ENCODE results near the gene MAGEB3. TPM values are rescaled to one million over a fixed set of nuclear protein-coding genes. Genes with fewer than 3 reads are reported as not detected.
"Not testable (repeated sequence)": the region's sequence is repeated elsewhere in the genome, so short reads cannot be mapped to it uniquely, and the experiment has no call there.

The MAGEB3 gene
- polyA plus RNA-seq (2013, experiment 1 of 2): 2.1 TPM
- 1.9 TPM for polyA plus RNA-seq (2013, experiment 2 of 2)

- Histone ChIP-seq H3K23ac (ENCODE audit: low read length) (no peak within 1 kb of the TSS), H2BK5ac (ENCODE audit: low read length) (no peak within 1 kb of the TSS), H3K9ac (ENCODE audit: low read length) (no peak within 1 kb of the TSS), H3K4ac (ENCODE audit: low read depth, low read length) (peak within 1 kb of the TSS; percentile 52), H3K56ac (ENCODE audit: low read length) (peak within 1 kb of the TSS; percentile 34), H2BK120ac (ENCODE audit: low read depth, low read length) (no peak within 1 kb of the TSS), H3K4me1 (ENCODE audit: control insufficient read depth, low read depth, low read length) (peaks cover 3% of the 10 kb centered on the region), H3K36me3 (ENCODE audit: control insufficient read depth, insufficient read depth, low read length) (no peaks in the 10 kb centered on the region), H2BK15ac (replicated peaks; ENCODE audit: low read depth) (no peak within 1 kb of the TSS), H3K79me1 (ENCODE audit: low read length) (no peaks in the 10 kb centered on the region), H3K27me3 (ENCODE audit: insufficient read depth, low read length, poor library complexity) (no peaks in the 10 kb centered on the region), H3K27ac (ENCODE audit: low read depth, low read length) (no peak within 1 kb of the TSS), H3K18ac (ENCODE audit: low read length) (peak within 1 kb of the TSS; percentile 51), H2AK5ac (ENCODE audit: low read length) (no peak within 1 kb of the TSS), H4K8ac (ENCODE audit: low read depth, low read length) (peak within 1 kb of the TSS; percentile 39), H3K4me3 (ENCODE audit: low read length) (no peak within 1 kb of the TSS), H4K5ac (ENCODE audit: low read length) (no peak within 1 kb of the TSS), H3K4me2 (ENCODE audit: low read length) (no peak within 1 kb of the TSS), H3K79me2 (ENCODE audit: control insufficient read depth, insufficient read depth, low read length) (no peaks in the 10 kb centered on the region)
- no CpG with 5 or more reads among the region's 4 CpGs for WGBS (ENCODE audit: extremely low coverage, insufficient coverage, low lambda C conversion rate)
- peak; percentile 77 for DNase-seq
Measured at GRCh38 chrX:30230395-30230794, at the start of gene MAGEB3. MAGEB3 (plus strand) TSS chrX:30230657; CDS start chrX:30235925, 5,268 bp downstream.

GRCh38 chrX:30181353-30181752 is 49.1 kb upstream of the MAGEB3 start:
- DNase-seq: no peak
- no peak overlapping the region for H3K4me2 ChIP-seq (ENCODE audit: low read length)
- no CpG with 5 or more reads among the region's 1 CpG for WGBS (ENCODE audit: extremely low coverage, insufficient coverage, low lambda C conversion rate)
- H3K27me3 ChIP-seq (ENCODE audit: insufficient read depth, low read length, poor library complexity): no peaks in the 10 kb centered on the region
- H2BK120ac ChIP-seq (ENCODE audit: low read depth, low read length): no peak overlapping the region
- no peak overlapping the region for H2BK15ac ChIP-seq (replicated peaks; ENCODE audit: low read depth)
- H3K4ac ChIP-seq (ENCODE audit: low read depth, low read length): no peak overlapping the region
- no peaks in the 10 kb centered on the region for H3K4me1 ChIP-seq (ENCODE audit: control insufficient read depth, low read depth, low read length)
- no peak overlapping the region for H3K56ac ChIP-seq (ENCODE audit: low read length)
- no peak overlapping the region for H2AK5ac ChIP-seq (ENCODE audit: low read length)
- no peak overlapping the region for H3K27ac ChIP-seq (ENCODE audit: low read depth, low read length)
- H3K23ac ChIP-seq (ENCODE audit: low read length): no peak overlapping the region
- no peaks in the 10 kb centered on the region for H3K79me2 ChIP-seq (ENCODE audit: control insufficient read depth, insufficient read depth, low read length)
- H3K36me3 ChIP-seq (ENCODE audit: control insufficient read depth, insufficient read depth, low read length): no peaks in the 10 kb centered on the region
- H3K18ac ChIP-seq (ENCODE audit: low read length): no peak overlapping the region
- H3K9ac ChIP-seq (ENCODE audit: low read length): no peak overlapping the region
- no peak overlapping the region for H4K5ac ChIP-seq (ENCODE audit: low read length)
- no peak overlapping the region for H2BK5ac ChIP-seq (ENCODE audit: low read length)
- H3K4me3 ChIP-seq (ENCODE audit: low read length): no peak overlapping the region
- H3K79me1 ChIP-seq (ENCODE audit: low read length): no peaks in the 10 kb centered on the region
- no peak overlapping the region for H4K8ac ChIP-seq (ENCODE audit: low read depth, low read length)

- Histone ChIP-seq H2AK5ac (ENCODE audit: low read length) (no peak overlapping the region), H2BK120ac (ENCODE audit: low read depth, low read length) (no peak overlapping the region), H3K27me3 (ENCODE audit: insufficient read depth, low read length, poor library complexity) (no peaks in the 10 kb centered on the region), H3K4me3 (ENCODE audit: low read length) (no peak overlapping the region), H3K36me3 (ENCODE audit: control insufficient read depth, insufficient read depth, low read length) (no peaks in the 10 kb centered on the region), H3K4ac (ENCODE audit: low read depth, low read length) (no peak overlapping the region), H2BK15ac (replicated peaks; ENCODE audit: low read depth) (no peak overlapping the region), H3K18ac (ENCODE audit: low read length) (no peak overlapping the region), H3K56ac (ENCODE audit: low read length) (no peak overlapping the region), H2BK5ac (ENCODE audit: low read length) (no peak overlapping the region), H3K27ac (ENCODE audit: low read depth, low read length) (no peak overlapping the region), H3K4me2 (ENCODE audit: low read length) (no peak overlapping the region), H3K4me1 (ENCODE audit: control insufficient read depth, low read depth, low read length) (no peaks in the 10 kb centered on the region), H3K9ac (ENCODE audit: low read length) (no peak overlapping the region), H4K8ac (ENCODE audit: low read depth, low read length) (no peak overlapping the region), H3K23ac (ENCODE audit: low read length) (no peak overlapping the region), H3K79me2 (ENCODE audit: control insufficient read depth, insufficient read depth, low read length) (no peaks in the 10 kb centered on the region), H3K79me1 (ENCODE audit: low read length) (no peaks in the 10 kb centered on the region), H4K5ac (ENCODE audit: low read length) (no peak overlapping the region)
- WGBS (ENCODE audit: extremely low coverage, insufficient coverage, low lambda C conversion rate): no CpG with 5 or more reads among the region's 3 CpGs
- DNase-seq: no peak
Measured at GRCh38 chrX:30183554-30183953, 46.9 kb upstream of the MAGEB3 start.

- Histone ChIP-seq H3K4me2 (ENCODE audit: low read length) (no peak overlapping the region), H3K9ac (ENCODE audit: low read length) (no peak overlapping the region), H3K27me3 (ENCODE audit: insufficient read depth, low read length, poor library complexity) (no peaks in the 10 kb centered on the region), H3K79me2 (ENCODE audit: control insufficient read depth, insufficient read depth, low read length) (no peaks in the 10 kb centered on the region), H3K23ac (ENCODE audit: low read length) (no peak overlapping the region), H3K4ac (ENCODE audit: low read depth, low read length) (no peak overlapping the region), H2AK5ac (ENCODE audit: low read length) (no peak overlapping the region), H3K27ac (ENCODE audit: low read depth, low read length) (no peak overlapping the region), H3K4me3 (ENCODE audit: low read length) (no peak overlapping the region), H3K18ac (ENCODE audit: low read length) (no peak overlapping the region), H4K5ac (ENCODE audit: low read length) (no peak overlapping the region), H3K79me1 (ENCODE audit: low read length) (no peaks in the 10 kb centered on the region), H3K56ac (ENCODE audit: low read length) (no peak overlapping the region), H3K4me1 (ENCODE audit: control insufficient read depth, low read depth, low read length) (no peaks in the 10 kb centered on the region), H4K8ac (ENCODE audit: low read depth, low read length) (no peak overlapping the region), H2BK15ac (replicated peaks; ENCODE audit: low read depth) (no peak overlapping the region), H2BK120ac (ENCODE audit: low read depth, low read length) (no peak overlapping the region), H3K36me3 (ENCODE audit: control insufficient read depth, insufficient read depth, low read length) (no peaks in the 10 kb centered on the region), H2BK5ac (ENCODE audit: low read length) (no peak overlapping the region)
- no CpG with 5 or more reads among the region's 2 CpGs for WGBS (ENCODE audit: extremely low coverage, insufficient coverage, low lambda C conversion rate)
- DNase-seq: no peak
Measured at GRCh38 chrX:30190426-30190825, 40.0 kb upstream of the MAGEB3 start.

GRCh38 chrX:30193910-30194309 is 36.5 kb upstream of the MAGEB3 start:
- H3K4me1 ChIP-seq (ENCODE audit: control insufficient read depth, low read depth, low read length); H4K5ac ChIP-seq (ENCODE audit: low read length); H2BK15ac ChIP-seq (replicated peaks; ENCODE audit: low read depth); H3K4ac ChIP-seq (ENCODE audit: low read depth, low read length); H3K79me2 ChIP-seq (ENCODE audit: control insufficient read depth, insufficient read depth, low read length); H3K4me2 ChIP-seq (ENCODE audit: low read length); H3K23ac ChIP-seq (ENCODE audit: low read length); H4K8ac ChIP-seq (ENCODE audit: low read depth, low read length); H3K36me3 ChIP-seq (ENCODE audit: control insufficient read depth, insufficient read depth, low read length); H3K9ac ChIP-seq (ENCODE audit: low read length); H3K27ac ChIP-seq (ENCODE audit: low read depth, low read length); H3K27me3 ChIP-seq (ENCODE audit: insufficient read depth, low read length, poor library complexity); H3K4me3 ChIP-seq (ENCODE audit: low read length); H3K56ac ChIP-seq (ENCODE audit: low read length); H3K79me1 ChIP-seq (ENCODE audit: low read length); H2BK120ac ChIP-seq (ENCODE audit: low read depth, low read length); H3K18ac ChIP-seq (ENCODE audit: low read length); H2BK5ac ChIP-seq (ENCODE audit: low read length); H2AK5ac ChIP-seq (ENCODE audit: low read length): not testable (repeated sequence)
- no CpG with 5 or more reads among the region's 6 CpGs for WGBS (ENCODE audit: extremely low coverage, insufficient coverage, low lambda C conversion rate)
- peak; percentile 63 for DNase-seq

GRCh38 chrX:30196322-30196721 is 34.1 kb upstream of the MAGEB3 start:
- no peaks in the 10 kb centered on the region for H3K4me1 ChIP-seq (ENCODE audit: control insufficient read depth, low read depth, low read length)
- no peak overlapping the region for H3K4ac ChIP-seq (ENCODE audit: low read depth, low read length)
- H2AK5ac ChIP-seq (ENCODE audit: low read length): no peak overlapping the region
- no peak overlapping the region for H2BK5ac ChIP-seq (ENCODE audit: low read length)
- no peak overlapping the region for H3K56ac ChIP-seq (ENCODE audit: low read length)
- H3K36me3 ChIP-seq (ENCODE audit: control insufficient read depth, insufficient read depth, low read length): no peaks in the 10 kb centered on the region
- no peak overlapping the region for H3K18ac ChIP-seq (ENCODE audit: low read length)
- H4K5ac ChIP-seq (ENCODE audit: low read length): no peak overlapping the region
- H3K27ac ChIP-seq (ENCODE audit: low read depth, low read length): no peak overlapping the region
- H3K79me1 ChIP-seq (ENCODE audit: low read length): no peaks in the 10 kb centered on the region
- DNase-seq: peak; percentile 66
- no CpG with 5 or more reads among the region's 1 CpG for WGBS (ENCODE audit: extremely low coverage, insufficient coverage, low lambda C conversion rate)
- H3K27me3 ChIP-seq (ENCODE audit: insufficient read depth, low read length, poor library complexity): no peaks in the 10 kb centered on the region
- no peak overlapping the region for H3K23ac ChIP-seq (ENCODE audit: low read length)
- no peaks in the 10 kb centered on the region for H3K79me2 ChIP-seq (ENCODE audit: control insufficient read depth, insufficient read depth, low read length)
- H4K8ac ChIP-seq (ENCODE audit: low read depth, low read length): no peak overlapping the region
- no peak overlapping the region for H3K9ac ChIP-seq (ENCODE audit: low read length)
- H2BK120ac ChIP-seq (ENCODE audit: low read depth, low read length): no peak overlapping the region
- no peak overlapping the region for H2BK15ac ChIP-seq (replicated peaks; ENCODE audit: low read depth)
- H3K4me3 ChIP-seq (ENCODE audit: low read length): no peak overlapping the region
- no peak overlapping the region for H3K4me2 ChIP-seq (ENCODE audit: low read length)
